ENCODE data around the gene ATG10.

DNA sequence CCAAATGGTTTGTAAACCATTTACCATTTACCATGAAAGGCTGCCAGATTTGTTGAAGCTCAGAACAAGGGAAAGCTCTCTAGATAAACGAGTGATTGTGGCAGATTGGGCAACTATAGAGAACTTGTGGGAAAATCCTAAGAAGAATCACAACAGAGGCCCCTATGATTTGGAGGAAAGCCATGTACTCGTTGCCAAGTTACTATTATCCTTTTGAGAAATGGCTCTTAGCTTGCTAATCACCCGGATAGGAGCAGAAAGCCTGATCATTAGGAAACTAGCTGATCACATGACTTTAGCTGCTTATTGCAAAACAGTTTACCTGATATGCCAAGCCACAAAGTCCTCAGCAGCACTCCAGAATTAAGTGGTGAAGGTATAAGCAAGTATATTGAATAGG is 23.5 kb upstream of the ATG10 start:
- TF ChIP-seq, protein P1, sequence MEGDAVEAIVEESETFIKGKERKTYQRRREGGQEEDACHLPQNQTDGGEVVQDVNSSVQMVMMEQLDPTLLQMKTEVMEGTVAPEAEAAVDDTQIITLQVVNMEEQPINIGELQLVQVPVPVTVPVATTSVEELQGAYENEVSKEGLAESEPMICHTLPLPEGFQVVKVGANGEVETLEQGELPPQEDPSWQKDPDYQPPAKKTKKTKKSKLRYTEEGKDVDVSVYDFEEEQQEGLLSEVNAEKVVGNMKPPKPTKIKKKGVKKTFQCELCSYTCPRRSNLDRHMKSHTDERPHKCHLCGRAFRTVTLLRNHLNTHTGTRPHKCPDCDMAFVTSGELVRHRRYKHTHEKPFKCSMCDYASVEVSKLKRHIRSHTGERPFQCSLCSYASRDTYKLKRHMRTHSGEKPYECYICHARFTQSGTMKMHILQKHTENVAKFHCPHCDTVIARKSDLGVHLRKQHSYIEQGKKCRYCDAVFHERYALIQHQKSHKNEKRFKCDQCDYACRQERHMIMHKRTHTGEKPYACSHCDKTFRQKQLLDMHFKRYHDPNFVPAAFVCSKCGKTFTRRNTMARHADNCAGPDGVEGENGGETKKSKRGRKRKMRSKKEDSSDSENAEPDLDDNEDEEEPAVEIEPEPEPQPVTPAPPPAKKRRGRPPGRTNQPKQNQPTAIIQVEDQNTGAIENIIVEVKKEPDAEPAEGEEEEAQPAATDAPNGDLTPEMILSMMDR (IDR thresholded peaks at IDR 0.05) = no peak
- TF ChIP-seq POLR2A (IDR thresholded peaks at IDR 0.05) = no peak
- TF ChIP-seq POLR2AphosphoS5 (IDR thresholded peaks at IDR 0.05) = no peak

All from prostate gland (tissue), 2 donors.